ENCODE measurements around the gene WDR70. TPM values are rescaled to one million over a fixed set of nuclear protein-coding genes. Genes with fewer than 3 reads are reported as not detected.

Gene WDR70
- polyA plus RNA-seq, 1 of the 3 experiments (the other 2 are of a cell fraction): 14.2 TPM

DNA sequence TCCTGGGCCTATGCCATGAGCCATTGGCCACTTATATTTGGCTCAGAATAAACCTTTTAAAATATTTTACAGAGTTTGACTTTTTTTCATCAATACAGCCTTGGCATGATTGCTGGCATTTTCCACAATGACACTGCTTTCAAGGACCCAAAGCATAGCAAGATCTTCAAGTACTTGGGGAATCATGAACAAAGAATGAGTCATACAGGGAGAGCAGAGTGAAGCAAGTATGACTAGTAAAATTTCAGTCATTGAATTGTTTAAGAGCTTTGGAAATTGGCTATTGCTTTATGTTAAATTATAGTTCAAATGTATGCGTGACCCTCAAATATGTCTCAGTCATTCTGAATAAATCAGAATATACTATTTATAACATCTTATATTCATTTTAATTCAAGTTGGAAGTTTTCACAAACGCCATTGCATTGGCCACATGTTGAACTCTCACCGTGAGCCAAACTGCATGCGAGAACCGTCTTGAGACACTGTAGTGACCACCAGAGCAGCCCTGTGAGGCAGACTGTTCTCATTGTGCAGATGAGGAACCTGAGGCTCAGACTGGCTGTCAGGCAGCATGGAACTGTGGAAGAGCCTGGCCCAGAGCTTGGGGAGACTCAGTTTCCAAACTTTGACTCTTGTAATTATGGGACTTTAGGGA, 407.9 kb downstream of the WDR70 start:
- Histone ChIP-seq H3K36me3 (replicated peaks in 1 of 2; ENCODE audit: control insufficient read depth in 1 of 2, insufficient read depth in 2 of 2, low read length in 1 of 2) (no peaks in the 10 kb centered on the region), H3K9ac (no peak overlapping the region), H3K4me2 (no peak overlapping the region), H3K27me3 (ENCODE audit: insufficient read depth) (no peaks in the 10 kb centered on the region), H3K9me3 (no peaks in the 10 kb centered on the region), H3K4me3 (ENCODE audit: low read depth in 2 of 2, low read length in 1 of 2) (no peak overlapping the region), H3K9me2 (no peaks in the 10 kb centered on the region), H4K20me1 (ENCODE audit: insufficient read depth) (no peaks in the 10 kb centered on the region), H3F3A (replicated peaks; ENCODE audit: insufficient read depth) (no peaks in the 10 kb centered on the region), H3K4me1 (ENCODE audit: control insufficient read depth in 1 of 2, insufficient read depth in 2 of 2, low read depth in 1 of 2, low read length in 1 of 2) (peaks cover 0 to 5% of the 10 kb centered on the region in 2 experiments; a peak in 1 of 4 replicates), H2AFZ (ENCODE audit: low read depth) (no peak overlapping the region), H3K27ac (ENCODE audit: low read depth in 2 of 2, low read length in 1 of 2) (peak overlapping the region in 1 of 2 experiments; percentile 34; a peak in 2 of 4 replicates), H3K79me2 (ENCODE audit: insufficient read depth) (no peaks in the 10 kb centered on the region)
- DNase-seq: no peak
- TF ChIP-seq, protein P1, sequence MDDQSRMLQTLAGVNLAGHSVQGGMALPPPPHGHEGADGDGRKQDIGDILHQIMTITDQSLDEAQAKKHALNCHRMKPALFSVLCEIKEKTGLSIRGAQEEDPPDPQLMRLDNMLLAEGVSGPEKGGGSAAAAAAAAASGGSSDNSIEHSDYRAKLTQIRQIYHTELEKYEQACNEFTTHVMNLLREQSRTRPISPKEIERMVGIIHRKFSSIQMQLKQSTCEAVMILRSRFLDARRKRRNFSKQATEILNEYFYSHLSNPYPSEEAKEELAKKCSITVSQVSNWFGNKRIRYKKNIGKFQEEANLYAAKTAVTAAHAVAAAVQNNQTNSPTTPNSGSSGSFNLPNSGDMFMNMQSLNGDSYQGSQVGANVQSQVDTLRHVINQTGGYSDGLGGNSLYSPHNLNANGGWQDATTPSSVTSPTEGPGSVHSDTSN (IDR thresholded peaks at IDR 0.05): peak; percentile 10; the same call in 1 of the 2 replicates
- no peak for TF ChIP-seq RCOR1 (IDR thresholded peaks at IDR 0.05; ENCODE audit: low read length)
- TF ChIP-seq RXRA (IDR thresholded peaks at IDR 0.05; ENCODE audit: borderline replicate concordance, low read depth): no peak
- TF ChIP-seq, protein P2, sequence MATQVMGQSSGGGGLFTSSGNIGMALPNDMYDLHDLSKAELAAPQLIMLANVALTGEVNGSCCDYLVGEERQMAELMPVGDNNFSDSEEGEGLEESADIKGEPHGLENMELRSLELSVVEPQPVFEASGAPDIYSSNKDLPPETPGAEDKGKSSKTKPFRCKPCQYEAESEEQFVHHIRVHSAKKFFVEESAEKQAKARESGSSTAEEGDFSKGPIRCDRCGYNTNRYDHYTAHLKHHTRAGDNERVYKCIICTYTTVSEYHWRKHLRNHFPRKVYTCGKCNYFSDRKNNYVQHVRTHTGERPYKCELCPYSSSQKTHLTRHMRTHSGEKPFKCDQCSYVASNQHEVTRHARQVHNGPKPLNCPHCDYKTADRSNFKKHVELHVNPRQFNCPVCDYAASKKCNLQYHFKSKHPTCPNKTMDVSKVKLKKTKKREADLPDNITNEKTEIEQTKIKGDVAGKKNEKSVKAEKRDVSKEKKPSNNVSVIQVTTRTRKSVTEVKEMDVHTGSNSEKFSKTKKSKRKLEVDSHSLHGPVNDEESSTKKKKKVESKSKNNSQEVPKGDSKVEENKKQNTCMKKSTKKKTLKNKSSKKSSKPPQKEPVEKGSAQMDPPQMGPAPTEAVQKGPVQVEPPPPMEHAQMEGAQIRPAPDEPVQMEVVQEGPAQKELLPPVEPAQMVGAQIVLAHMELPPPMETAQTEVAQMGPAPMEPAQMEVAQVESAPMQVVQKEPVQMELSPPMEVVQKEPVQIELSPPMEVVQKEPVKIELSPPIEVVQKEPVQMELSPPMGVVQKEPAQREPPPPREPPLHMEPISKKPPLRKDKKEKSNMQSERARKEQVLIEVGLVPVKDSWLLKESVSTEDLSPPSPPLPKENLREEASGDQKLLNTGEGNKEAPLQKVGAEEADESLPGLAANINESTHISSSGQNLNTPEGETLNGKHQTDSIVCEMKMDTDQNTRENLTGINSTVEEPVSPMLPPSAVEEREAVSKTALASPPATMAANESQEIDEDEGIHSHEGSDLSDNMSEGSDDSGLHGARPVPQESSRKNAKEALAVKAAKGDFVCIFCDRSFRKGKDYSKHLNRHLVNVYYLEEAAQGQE (IDR thresholded peaks at IDR 0.05; ENCODE audit: low read depth, low read length): no peak
- TF ChIP-seq FOSL2 (IDR thresholded peaks at IDR 0.05; ENCODE audit: borderline replicate concordance, low read depth): peak; percentile 87; the same call in 1 of the 2 replicates
- TF ChIP-seq, protein P3, sequence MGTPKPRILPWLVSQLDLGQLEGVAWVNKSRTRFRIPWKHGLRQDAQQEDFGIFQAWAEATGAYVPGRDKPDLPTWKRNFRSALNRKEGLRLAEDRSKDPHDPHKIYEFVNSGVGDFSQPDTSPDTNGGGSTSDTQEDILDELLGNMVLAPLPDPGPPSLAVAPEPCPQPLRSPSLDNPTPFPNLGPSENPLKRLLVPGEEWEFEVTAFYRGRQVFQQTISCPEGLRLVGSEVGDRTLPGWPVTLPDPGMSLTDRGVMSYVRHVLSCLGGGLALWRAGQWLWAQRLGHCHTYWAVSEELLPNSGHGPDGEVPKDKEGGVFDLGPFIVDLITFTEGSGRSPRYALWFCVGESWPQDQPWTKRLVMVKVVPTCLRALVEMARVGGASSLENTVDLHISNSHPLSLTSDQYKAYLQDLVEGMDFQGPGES (IDR thresholded peaks at IDR 0.05; ENCODE audit: low read depth, low read length): no peak
- TF ChIP-seq JUND (IDR thresholded peaks at IDR 0.05): peak; percentile 64
- no peak for TF ChIP-seq YY1 (IDR thresholded peaks at IDR 0.05; ENCODE audit: low read depth)
- TF ChIP-seq EZH2phosphoT487 (IDR thresholded peaks at IDR 0.05; ENCODE audit: borderline replicate concordance, low read depth): no peak
- TF ChIP-seq ELF1 (IDR thresholded peaks at IDR 0.05): no peak
- TF ChIP-seq TAF1 (IDR thresholded peaks at IDR 0.05; ENCODE audit: borderline replicate concordance, low read depth, low read length): no peak
- 0 out of 2 replicates have a peak, but pooled peaks have one; percentile 12 for TF ChIP-seq NFIC (IDR thresholded peaks at IDR 0.05; ENCODE audit: borderline replicate concordance)
- TF ChIP-seq, protein P4, sequence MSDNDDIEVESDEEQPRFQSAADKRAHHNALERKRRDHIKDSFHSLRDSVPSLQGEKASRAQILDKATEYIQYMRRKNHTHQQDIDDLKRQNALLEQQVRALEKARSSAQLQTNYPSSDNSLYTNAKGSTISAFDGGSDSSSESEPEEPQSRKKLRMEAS (IDR thresholded peaks at IDR 0.05; ENCODE audit: low read depth): 0 out of 2 replicates have a peak, but pooled peaks have one; percentile 29
- TF ChIP-seq SIN3A (IDR thresholded peaks at IDR 0.05; ENCODE audit: borderline replicate concordance, low read depth, low read length): no peak
- TF ChIP-seq TCF12 (IDR thresholded peaks at IDR 0.05): peak; percentile 34
- TF ChIP-seq RAD21 (IDR thresholded peaks at IDR 0.05; ENCODE audit: low read length): no peak
- no peak for TF ChIP-seq FOXJ3 (CRISPR knock-in tag; IDR thresholded peaks at IDR 0.05)
- TF ChIP-seq, protein P5, sequence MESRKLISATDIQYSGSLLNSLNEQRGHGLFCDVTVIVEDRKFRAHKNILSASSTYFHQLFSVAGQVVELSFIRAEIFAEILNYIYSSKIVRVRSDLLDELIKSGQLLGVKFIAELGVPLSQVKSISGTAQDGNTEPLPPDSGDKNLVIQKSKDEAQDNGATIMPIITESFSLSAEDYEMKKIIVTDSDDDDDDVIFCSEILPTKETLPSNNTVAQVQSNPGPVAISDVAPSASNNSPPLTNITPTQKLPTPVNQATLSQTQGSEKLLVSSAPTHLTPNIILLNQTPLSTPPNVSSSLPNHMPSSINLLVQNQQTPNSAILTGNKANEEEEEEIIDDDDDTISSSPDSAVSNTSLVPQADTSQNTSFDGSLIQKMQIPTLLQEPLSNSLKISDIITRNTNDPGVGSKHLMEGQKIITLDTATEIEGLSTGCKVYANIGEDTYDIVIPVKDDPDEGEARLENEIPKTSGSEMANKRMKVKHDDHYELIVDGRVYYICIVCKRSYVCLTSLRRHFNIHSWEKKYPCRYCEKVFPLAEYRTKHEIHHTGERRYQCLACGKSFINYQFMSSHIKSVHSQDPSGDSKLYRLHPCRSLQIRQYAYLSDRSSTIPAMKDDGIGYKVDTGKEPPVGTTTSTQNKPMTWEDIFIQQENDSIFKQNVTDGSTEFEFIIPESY (IDR thresholded peaks at IDR 0.05; ENCODE audit: borderline replicate concordance, low read depth): no peak
- no peak for TF ChIP-seq RFX5 (IDR thresholded peaks at IDR 0.05; ENCODE audit: low read length)
- TF ChIP-seq TEAD4 (IDR thresholded peaks at IDR 0.05; ENCODE audit: borderline replicate concordance, insufficient read depth): no peak
- CTCF ChIA-PET: no interaction called here
- WGBS (ENCODE audit: low lambda C conversion rate): 60% methylated on average over 5 of the region's 5 CpGs
- POLR2A ChIA-PET: no interaction called here
